Thoracic aorta (tissue), 2 donors: ENCODE measurements around the gene TAF6. TPM values are rescaled to one million over a fixed set of nuclear protein-coding genes. Genes with fewer than 3 reads are reported as not detected.

Source experiments
- ATAC-seq: fragments of 150-250 bp; one replicate; pipeline ENCODE4 v1.8.0; 2017; ENCODE audit warnings: low read depth; ENCODE audit not compliant: insufficient number of reproducible peaks, low FRiP score
- DNase-seq: peaks from one replicate; pipeline ENCODE4 v3.0.0-alpha.2; 2020; ENCODE audit warnings: low spot score
- H3K27ac ChIP-seq, 2 donors: fragments of 200-600 bp; sonication (generic); 1 replicate in 1 of 2; 2 replicates in 1 of 2; pipeline ENCODE4 v1.5.1; 2016; ENCODE audit warnings: mild to moderate bottlenecking in 2 of 2, moderate library complexity in 2 of 2
- H3K27me3 ChIP-seq: fragments of 200-600 bp; sonication (generic); replicated peaks from 2 replicates; pipeline ENCODE4 v1.6.0; 2016; ENCODE audit warnings: mild to moderate bottlenecking; ENCODE audit not compliant: insufficient read depth
- H3K36me3 ChIP-seq: fragments of 200-600 bp; sonication (generic); one replicate; pipeline ENCODE4 v1.5.1; 2016
- H3K4me1 ChIP-seq, 2 donors: fragments of 200-600 bp; sonication (generic); 1 replicate in 1 of 2; 2 replicates in 1 of 2; pipeline versions ENCODE4 v1.5.1 to v1.6.0; 2016; ENCODE audit warnings: low read depth in 2 of 2, mild to moderate bottlenecking in 1 of 2; ENCODE audit not compliant: control insufficient read depth in 1 of 2
- H3K4me3 ChIP-seq: fragments of 200-600 bp; sonication (generic); 2 replicates; pipeline ENCODE4 v1.5.1; 2016; ENCODE audit warnings: mild to moderate bottlenecking
- H3K9me3 ChIP-seq: fragments of 200-600 bp; sonication (generic); 2 replicates; pipeline ENCODE4 v1.5.1; 2016
- CTCF ChIP-seq: fragments of 200-600 bp; sonication (generic); IDR thresholded peaks from one replicate; pipeline ENCODE4 v1.5.1; 2019; ENCODE audit warnings: antibody characterized with exemption
- total RNA-seq, 2 donors: library from RNA; depleted of rRNA; stranded (reverse); fragments of >200 nt; gene quantifications; one replicate each; pipeline versions ENCODE4 v1.1.0 to v1.2.3, GENCODE V29; 2016

TAF6 gene
- total RNA-seq, 2 donors from 2014 or later, result 48.0 to 72.8 TPM

- DNase-seq, result no peak
- TF ChIP-seq CTCF, result no peak
- no peaks in the 10 kb centered on the region for H3K9me3 ChIP-seq
- H3K4me1 ChIP-seq, result peaks cover 5 to 16% of the 10 kb centered on the region in 2 donors
- no peaks in the 10 kb centered on the region for H3K27me3 ChIP-seq
- no peaks in the 10 kb centered on the region for H3K36me3 ChIP-seq
- H3K27ac ChIP-seq, result no peak overlapping the region
- no peak overlapping the region for H3K4me3 ChIP-seq
- no peak for ATAC-seq
These were observed 44.7 kb upstream of the TAF6 start for GRCh38 chr7:100163871-100164270.

- Histone ChIP-seq H3K9me3 (no peaks in the 10 kb centered on the region), H3K4me1 (peaks cover 4 to 15% of the 10 kb centered on the region in 2 donors), H3K4me3 (no peak overlapping the region), H3K27ac (no peak overlapping the region), H3K27me3 (no peaks in the 10 kb centered on the region), H3K36me3 (no peaks in the 10 kb centered on the region)
- DNase-seq (no peak), ATAC-seq (no peak)
- no peak for TF ChIP-seq CTCF
These were observed 43.9 kb upstream of the TAF6 start for GRCh38 chr7:100163006-100163531.

- no peak overlapping the region for H3K4me3 ChIP-seq
- no peaks in the 10 kb centered on the region for H3K27me3 ChIP-seq
- no peak for DNase-seq
- no peak for TF ChIP-seq CTCF
- H3K9me3 ChIP-seq, result no peaks in the 10 kb centered on the region
- ATAC-seq, result no peak
- peaks cover 15 to 17% of the 10 kb centered on the region in 2 donors for H3K4me1 ChIP-seq
- no peak overlapping the region for H3K27ac ChIP-seq
- peaks cover 10% of the 10 kb centered on the region for H3K36me3 ChIP-seq
These were observed 40.9 kb upstream of the TAF6 start for GRCh38 chr7:100160067-100160466.

GRCh38 chr7:100159099-100159623, 40.0 kb upstream of the TAF6 start:
- H3K27ac ChIP-seq, result peak overlapping the region; percentile 72 to 82
- H3K4me1 ChIP-seq, result peaks cover 15 to 17% of the 10 kb centered on the region in 2 donors
- no peak for TF ChIP-seq CTCF
- H3K9me3 ChIP-seq, result no peaks in the 10 kb centered on the region
- no peak for ATAC-seq
- no peak for DNase-seq
- peaks cover 12% of the 10 kb centered on the region for H3K36me3 ChIP-seq
- peak overlapping the region; percentile 99 for H3K4me3 ChIP-seq
- H3K27me3 ChIP-seq, result no peaks in the 10 kb centered on the region

- peak within 1 kb of the TSS; percentile 99 for H3K4me3 ChIP-seq
- H3K27me3 ChIP-seq, result no peaks in the 10 kb centered on the region
- peak; percentile 58 for ATAC-seq
- H3K27ac ChIP-seq, result peak within 1 kb of the TSS; percentile 72 to 82
- H3K4me1 ChIP-seq, result peaks cover 15 to 17% of the 10 kb centered on the region in 2 donors
- DNase-seq, result no peak
- H3K9me3 ChIP-seq, result no peaks in the 10 kb centered on the region
- peaks cover 19% of the 10 kb centered on the region for H3K36me3 ChIP-seq
- TF ChIP-seq CTCF, result peak; percentile 9
These were observed 39.3 kb upstream of the TAF6 start, which contains the start of gene TRAPPC14 for GRCh38 chr7:100158229-100159098. TRAPPC14 (minus strand) TSS chr7:100158723; CDS start chr7:100158499, 224 bp downstream.
